CD4-positive, alpha-beta T cell treated with Interleukin-12 subunit alpha and Interleukin-12 subunit beta, for 1 hour (primary cell): ENCODE data around the gene GIT1.

Experiments used
- DNase-seq: peaks from one replicate; pipeline ENCODE4 v3.0.0-alpha.2; 2020

Gene GIT1

GRCh38 chr17:29592850-29593551 lies 3.6 kb upstream of the GIT1 start, which contains the start of gene ANKRD13B:
ANKRD13B (plus strand) TSS chr17:29593132; CDS start chr17:29593622, 490 bp downstream.
- DNase-seq = peak; percentile 39

- DNase-seq = peak; percentile 81
Measured at GRCh38 chr17:29591737-29592608, 2.5 kb upstream of the GIT1 start.

- DNase-seq = no peak
Measured at GRCh38 chr17:29591146-29591736, 1.8 kb upstream of the GIT1 start.

- DNase-seq = no peak
Measured at GRCh38 chr17:29590411-29591145, 1.1 kb upstream of the GIT1 start.

GRCh38 chr17:29588562-29589411 lies 661 bp downstream of the GIT1 start:
- peak; percentile 59 for DNase-seq

- DNase-seq = no peak
Measured at GRCh38 chr17:29588017-29588561, 1.4 kb downstream of the GIT1 start.

GRCh38 chr17:29587591-29587990 lies 1.9 kb downstream of the GIT1 start:
- DNase-seq = no peak

GRCh38 chr17:29586676-29587469 lies 2.6 kb downstream of the GIT1 start:
- no peak for DNase-seq

GRCh38 chr17:29585080-29585751 lies 4.2 kb downstream of the GIT1 start:
- DNase-seq = peak; percentile 52

- DNase-seq = no peak
Measured at GRCh38 chr17:29584452-29585079, 4.9 kb downstream of the GIT1 start.

- no peak for DNase-seq
Measured at GRCh38 chr17:29583324-29584248, 5.9 kb downstream of the GIT1 start.

- DNase-seq = no peak
Measured at GRCh38 chr17:29582772-29583171, 6.7 kb downstream of the GIT1 start.

GRCh38 chr17:29582254-29582765 lies 7.1 kb downstream of the GIT1 start:
- no peak for DNase-seq

GRCh38 chr17:29581583-29582253 lies 7.7 kb downstream of the GIT1 start:
- no peak for DNase-seq

GRCh38 chr17:29579866-29580771 lies 9.3 kb downstream of the GIT1 start:
- peak; percentile 91 for DNase-seq
